Osteoblast (primary cell): ENCODE measurements around the gene ACTR2. TPM values are rescaled to one million over a fixed set of nuclear protein-coding genes. Genes with fewer than 3 reads are reported as not detected.

Experiments used
- DNase-seq: peaks from one replicate; pipeline ENCODE4 v3.0.0; 2011; ENCODE audit warnings: low spot score, mixed read lengths; ENCODE audit not compliant: insufficient read length; ENCODE audit errors: missing footprints
- H2AFZ ChIP-seq: 2 replicates; pipeline ENCODE4 v1.6.0; 2011; ENCODE audit warnings: mild to moderate bottlenecking, low read length
- H3K27ac ChIP-seq: 2 replicates; pipeline ENCODE4 v1.5.1; 2011; ENCODE audit warnings: mild to moderate bottlenecking, low read depth, low read length, moderate library complexity
- H3K27me3 ChIP-seq: 2 replicates; pipeline ENCODE4 v1.6.0; 2012; ENCODE audit warnings: mild to moderate bottlenecking, control low read depth, inconsistent platforms, low read length, moderate library complexity; ENCODE audit not compliant: insufficient read depth
- H3K36me3 ChIP-seq: 2 replicates; pipeline ENCODE4 v1.5.1; 2011; ENCODE audit warnings: mild to moderate bottlenecking, low read length, control low read depth, moderate library complexity; ENCODE audit not compliant: insufficient read depth
- H3K4me1 ChIP-seq: 2 replicates; pipeline ENCODE4 v1.5.1; 2011; ENCODE audit warnings: mild to moderate bottlenecking, low read length, control low read depth, moderate library complexity; ENCODE audit not compliant: insufficient read depth
- H3K4me2 ChIP-seq: 2 replicates; pipeline ENCODE4 v1.6.0; 2011; ENCODE audit warnings: mild to moderate bottlenecking, low read length; ENCODE audit not compliant: insufficient read depth
- H3K4me3 ChIP-seq: fragments of 200-600 bp; sonication (generic); 3 replicates; pipeline ENCODE4 v1.5.1; 2012; ENCODE audit warnings: mild to moderate bottlenecking, low read length, inconsistent platforms; ENCODE audit not compliant: insufficient read depth
- H3K79me2 ChIP-seq: 2 replicates; pipeline ENCODE4 v1.6.0; 2012; ENCODE audit warnings: mild to moderate bottlenecking, low read length, control low read depth, inconsistent platforms; ENCODE audit not compliant: insufficient read depth
- H3K9me3 ChIP-seq: 2 replicates; pipeline ENCODE4 v1.5.1; 2011; ENCODE audit warnings: low read depth, low read length, control low read depth
- H4K20me1 ChIP-seq: 2 replicates; pipeline ENCODE4 v1.6.0; 2012; ENCODE audit warnings: mild to moderate bottlenecking, low read length, control low read depth; ENCODE audit not compliant: insufficient read depth
- total RNA-seq: library from RNA; depleted of rRNA; stranded (reverse); fragments of >200 nt; gene quantifications from 2 replicates; pipeline ENCODE4 v1.2.3, GENCODE V29; 2012
- TF ChIP-seq, protein P1 (sequence below): IDR thresholded peaks from 2 replicates; pipeline ENCODE4 v1.5.1; 2011; ENCODE audit warnings: mild to moderate bottlenecking, low read depth, low read length, moderate library complexity; ENCODE audit errors: extremely low read depth

Gene ACTR2
- total RNA-seq, 1 donor: 110 TPM

DNA sequence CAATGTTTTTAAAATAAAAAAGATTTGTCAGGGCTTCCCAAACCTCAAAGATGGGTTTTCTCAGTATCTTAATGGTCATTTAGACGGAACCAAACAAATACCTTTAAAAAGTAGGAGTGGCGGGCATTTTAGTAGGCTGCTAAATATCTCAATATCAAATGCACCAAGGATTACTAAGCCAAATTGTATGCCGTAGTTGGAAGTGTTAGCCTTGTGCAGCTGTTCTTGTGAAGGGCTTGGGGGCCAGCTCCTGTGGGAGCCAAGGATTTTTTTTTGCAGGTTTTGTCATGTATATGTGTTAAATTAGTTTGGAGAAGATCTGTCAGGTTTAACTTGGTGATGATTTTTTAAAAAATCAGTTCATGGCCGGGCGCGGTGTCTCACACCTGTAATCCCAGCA is 52.1 kb downstream of the ACTR2 start:
- H3K36me3 ChIP-seq: peaks cover 3% of the 10 kb centered on the region
- no peaks in the 10 kb centered on the region for H3K79me2 ChIP-seq
- no peak overlapping the region for H2AFZ ChIP-seq
- H3K9me3 ChIP-seq: no peaks in the 10 kb centered on the region
- H3K27ac ChIP-seq: no peak overlapping the region
- H3K27me3 ChIP-seq: no peaks in the 10 kb centered on the region
- H3K4me2 ChIP-seq: no peak overlapping the region
- peaks cover 18% of the 10 kb centered on the region for H3K4me1 ChIP-seq
- no peak for DNase-seq
- H4K20me1 ChIP-seq: peaks cover 13% of the 10 kb centered on the region
- no peak overlapping the region for H3K4me3 ChIP-seq
- TF ChIP-seq, protein P1, sequence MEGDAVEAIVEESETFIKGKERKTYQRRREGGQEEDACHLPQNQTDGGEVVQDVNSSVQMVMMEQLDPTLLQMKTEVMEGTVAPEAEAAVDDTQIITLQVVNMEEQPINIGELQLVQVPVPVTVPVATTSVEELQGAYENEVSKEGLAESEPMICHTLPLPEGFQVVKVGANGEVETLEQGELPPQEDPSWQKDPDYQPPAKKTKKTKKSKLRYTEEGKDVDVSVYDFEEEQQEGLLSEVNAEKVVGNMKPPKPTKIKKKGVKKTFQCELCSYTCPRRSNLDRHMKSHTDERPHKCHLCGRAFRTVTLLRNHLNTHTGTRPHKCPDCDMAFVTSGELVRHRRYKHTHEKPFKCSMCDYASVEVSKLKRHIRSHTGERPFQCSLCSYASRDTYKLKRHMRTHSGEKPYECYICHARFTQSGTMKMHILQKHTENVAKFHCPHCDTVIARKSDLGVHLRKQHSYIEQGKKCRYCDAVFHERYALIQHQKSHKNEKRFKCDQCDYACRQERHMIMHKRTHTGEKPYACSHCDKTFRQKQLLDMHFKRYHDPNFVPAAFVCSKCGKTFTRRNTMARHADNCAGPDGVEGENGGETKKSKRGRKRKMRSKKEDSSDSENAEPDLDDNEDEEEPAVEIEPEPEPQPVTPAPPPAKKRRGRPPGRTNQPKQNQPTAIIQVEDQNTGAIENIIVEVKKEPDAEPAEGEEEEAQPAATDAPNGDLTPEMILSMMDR: no peak

DNA sequence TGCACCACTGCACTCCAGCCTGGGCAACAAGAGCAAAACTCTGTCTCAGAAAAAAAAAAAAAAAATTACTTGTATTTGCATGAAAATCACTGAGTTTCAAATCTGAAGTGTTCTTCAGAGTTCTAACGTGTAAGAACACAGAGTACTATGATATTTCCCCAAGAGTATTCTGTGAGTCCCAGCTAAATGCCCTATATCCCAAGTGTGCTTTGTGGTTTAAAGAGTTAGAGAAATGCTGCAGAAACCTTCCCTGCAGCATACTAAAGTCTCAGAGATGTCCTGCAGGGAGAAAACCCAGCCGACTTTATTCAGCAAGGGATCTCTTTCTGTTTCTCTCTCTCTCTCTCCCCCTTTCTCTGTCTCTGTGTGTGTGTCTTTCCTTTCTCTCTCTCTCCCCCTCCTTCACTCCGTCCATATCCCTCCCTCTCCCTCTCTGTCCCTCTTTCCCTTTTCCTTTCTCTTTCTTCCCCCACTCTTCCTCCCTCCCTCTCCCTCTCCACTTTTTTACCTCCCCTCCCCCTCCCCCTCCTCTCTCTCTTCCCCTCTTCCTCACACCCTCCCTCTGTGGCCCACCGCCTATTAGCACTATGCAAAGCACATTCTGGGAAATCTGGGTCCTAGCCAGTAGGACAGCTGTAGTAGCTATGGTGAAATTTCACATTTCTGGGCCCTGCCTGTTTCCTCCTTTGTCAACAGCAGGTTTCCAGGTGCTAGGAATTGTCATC is 54.2 kb downstream of the ACTR2 start:
- no peak for DNase-seq
- Histone ChIP-seq H3K4me1 (peaks cover 13% of the 10 kb centered on the region), H4K20me1 (peaks cover 13% of the 10 kb centered on the region), H3K4me2 (peak overlapping the region; percentile 23), H3K79me2 (no peaks in the 10 kb centered on the region), H3K27me3 (no peaks in the 10 kb centered on the region), H3K4me3 (no peak overlapping the region), H3K9me3 (no peaks in the 10 kb centered on the region), H2AFZ (no peak overlapping the region), H3K27ac (no peak overlapping the region), H3K36me3 (peaks cover 3% of the 10 kb centered on the region)
- TF ChIP-seq, protein P1: no peak

DNA sequence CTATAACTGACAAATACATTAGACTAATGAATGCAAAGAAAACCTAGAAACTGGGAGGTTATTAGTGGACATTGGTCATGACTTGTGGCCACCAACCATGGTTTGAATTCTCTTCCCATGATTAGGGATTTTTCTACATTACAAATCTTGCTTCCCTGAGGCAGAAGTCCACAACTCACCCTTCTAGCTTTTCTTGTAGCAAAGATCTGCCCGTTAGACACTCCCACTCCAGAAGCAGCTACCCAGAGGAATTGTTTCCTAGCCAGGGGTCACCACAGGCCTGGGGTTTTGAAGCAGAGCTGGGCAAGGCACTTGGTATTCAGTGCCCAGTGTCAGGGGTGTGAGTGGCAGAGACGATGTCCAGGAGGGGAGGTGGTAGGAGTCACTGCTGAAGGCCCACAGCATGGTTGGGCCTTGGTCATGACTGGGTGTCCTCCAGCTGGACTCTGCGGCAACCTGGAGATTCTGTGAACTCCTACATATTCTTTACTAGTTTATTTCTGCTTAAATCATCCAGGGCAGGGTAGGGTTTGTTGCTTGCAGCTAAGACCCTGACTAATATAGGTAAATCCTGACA is 54.9 kb downstream of the ACTR2 start:
- H3K4me1 ChIP-seq: peaks cover 13% of the 10 kb centered on the region
- H3K4me2 ChIP-seq: no peak overlapping the region
- H3K4me3 ChIP-seq: no peak overlapping the region
- TF ChIP-seq, protein P1: no peak
- H2AFZ ChIP-seq: no peak overlapping the region
- DNase-seq: no peak
- H3K36me3 ChIP-seq: peaks cover under 1% of the 10 kb centered on the region
- no peaks in the 10 kb centered on the region for H3K27me3 ChIP-seq
- no peaks in the 10 kb centered on the region for H3K79me2 ChIP-seq
- H4K20me1 ChIP-seq: peaks cover 13% of the 10 kb centered on the region
- H3K27ac ChIP-seq: no peak overlapping the region
- H3K9me3 ChIP-seq: no peaks in the 10 kb centered on the region

DNA sequence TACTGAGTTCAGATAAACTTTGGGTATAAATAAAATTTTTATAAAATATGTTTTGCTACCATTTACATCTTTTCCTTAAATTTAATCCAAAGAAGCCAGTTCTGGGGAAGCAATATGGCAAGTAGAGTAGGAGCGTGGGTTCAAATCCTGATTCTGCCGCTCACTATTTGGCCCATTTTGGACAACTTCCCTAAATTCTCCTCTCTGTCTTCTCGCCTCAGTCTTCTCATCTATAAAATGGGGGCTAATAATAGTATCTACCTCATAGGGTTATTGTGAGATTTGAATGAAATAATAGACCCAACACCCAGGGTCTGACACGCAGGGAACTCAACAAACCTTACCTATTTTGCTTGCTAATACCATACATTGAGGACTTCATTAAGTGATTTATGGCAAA is 59.7 kb downstream of the ACTR2 start:
- Histone ChIP-seq H3K27me3 (no peaks in the 10 kb centered on the region), H3K4me3 (no peak overlapping the region), H3K9me3 (no peaks in the 10 kb centered on the region), H3K79me2 (no peaks in the 10 kb centered on the region), H3K36me3 (no peaks in the 10 kb centered on the region), H4K20me1 (no peaks in the 10 kb centered on the region), H3K4me2 (no peak overlapping the region), H2AFZ (no peak overlapping the region), H3K27ac (no peak overlapping the region), H3K4me1 (no peaks in the 10 kb centered on the region)
- no peak for DNase-seq
- TF ChIP-seq, protein P1: no peak
